GM19463 (cell line): ENCODE measurements around the gene RSU1.

ENCODE experiments used
- ATAC-seq: cut with Tn5 transposase; IDR thresholded peaks from one replicate; pipeline ENCODE4 v1.9.1; 2021; ENCODE audit warnings: mild to moderate bottlenecking, moderate library complexity; ENCODE audit not compliant: unreplicated experiment

The RSU1 gene

DNA sequence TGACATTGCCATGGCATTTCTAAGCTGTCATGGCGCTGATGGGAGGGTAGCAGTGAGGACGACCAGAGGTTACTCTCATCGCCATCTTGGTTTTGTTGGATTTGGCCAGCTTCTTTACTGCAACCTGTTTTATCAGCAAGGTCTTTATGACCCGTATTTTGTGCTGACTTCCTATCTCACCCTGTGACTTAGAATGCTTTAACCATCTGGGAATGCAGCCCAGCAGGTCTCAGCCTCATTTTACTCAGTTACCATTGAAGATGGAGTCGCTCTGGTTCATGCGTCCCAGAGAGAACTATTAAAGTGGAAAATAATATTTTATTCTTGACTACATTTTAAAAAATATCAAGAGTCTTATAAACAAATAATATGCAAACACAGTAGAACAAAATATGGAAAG, 131.7 kb downstream of the RSU1 start:
- no peak for ATAC-seq

DNA sequence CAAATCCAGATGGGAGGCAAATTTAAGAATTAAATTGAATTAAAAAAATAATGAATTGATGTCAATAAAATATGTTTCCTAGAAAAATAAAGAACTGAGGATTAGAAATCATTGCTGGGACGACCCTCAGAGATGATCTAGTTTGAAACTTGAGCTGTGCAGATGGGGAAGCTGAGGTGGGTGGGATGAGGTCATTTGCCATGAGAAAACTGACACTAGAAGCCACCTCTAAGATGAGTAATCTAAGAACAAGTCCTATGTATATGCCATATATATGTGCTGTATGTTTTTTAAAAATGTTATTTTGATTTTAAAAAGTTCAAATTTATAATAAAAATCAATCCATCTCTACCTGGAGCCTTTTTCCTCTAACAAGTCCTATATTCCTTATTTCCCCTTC, 135.7 kb downstream of the RSU1 start:
- ATAC-seq, result no peak

DNA sequence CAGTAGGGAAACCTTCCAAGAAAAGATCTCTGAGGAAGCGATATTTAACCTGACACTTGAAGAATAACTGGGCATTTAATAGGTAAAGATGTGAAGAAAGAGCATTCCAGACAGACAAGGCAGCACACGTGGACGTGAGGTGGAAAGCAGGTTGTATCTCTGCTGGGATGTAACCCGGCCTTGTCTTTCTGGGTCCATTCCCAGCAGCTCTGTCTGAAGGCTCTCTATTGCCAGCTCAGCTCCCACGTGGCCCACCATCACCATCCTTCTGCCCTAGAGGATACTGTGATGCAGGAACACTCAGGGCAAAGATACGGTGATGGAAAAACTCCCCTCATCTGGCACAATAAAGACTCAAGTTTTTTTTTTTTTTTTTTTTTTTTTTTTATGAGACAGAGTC, 137.7 kb downstream of the RSU1 start:
- no peak for ATAC-seq

DNA sequence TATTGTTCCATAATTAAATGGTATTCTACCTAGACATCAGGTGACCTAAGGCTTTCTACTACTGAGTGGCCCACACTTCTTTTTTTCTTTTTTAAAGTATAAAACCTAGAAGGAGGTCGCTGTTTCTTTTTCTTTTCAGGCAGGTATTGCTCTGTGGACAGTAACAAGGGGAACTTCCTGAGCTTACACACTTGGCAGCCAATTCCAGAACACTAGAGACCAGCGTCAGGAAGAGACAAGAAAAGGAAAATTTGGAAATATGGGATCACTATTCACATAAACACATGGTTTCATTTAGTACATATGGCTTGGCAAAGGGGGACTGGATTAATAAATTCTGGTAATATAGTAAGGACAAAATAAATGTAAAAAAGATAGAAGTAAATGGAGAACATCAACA, 141.9 kb downstream of the RSU1 start:
- no peak for ATAC-seq

DNA sequence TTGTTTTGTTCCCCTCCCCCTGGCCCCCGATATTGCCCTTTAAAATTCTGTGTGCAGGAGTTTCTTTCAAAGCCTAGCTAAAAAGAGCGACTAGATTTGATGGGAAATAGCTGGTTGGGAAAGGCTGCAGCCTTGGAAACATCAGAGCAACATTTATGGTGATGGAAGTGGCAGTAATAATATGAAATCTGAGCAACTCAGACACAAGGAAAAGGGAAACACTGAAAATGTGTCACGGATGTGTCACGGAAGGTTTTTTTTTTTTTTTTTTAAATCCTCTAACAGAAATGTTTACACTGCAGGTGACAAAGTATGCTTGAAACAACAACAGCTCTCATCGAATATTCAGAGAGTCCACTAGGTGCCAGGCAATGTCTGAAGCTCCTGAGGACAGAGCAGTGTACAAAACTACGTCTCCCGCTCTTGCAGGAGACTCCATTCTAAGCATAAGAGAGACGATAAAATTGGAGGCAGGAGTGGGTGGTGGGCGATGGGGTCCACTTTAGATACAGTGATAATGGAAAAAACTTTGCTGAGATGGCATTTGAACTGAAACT, 143.0 kb downstream of the RSU1 start:
- ATAC-seq, result no peak

DNA sequence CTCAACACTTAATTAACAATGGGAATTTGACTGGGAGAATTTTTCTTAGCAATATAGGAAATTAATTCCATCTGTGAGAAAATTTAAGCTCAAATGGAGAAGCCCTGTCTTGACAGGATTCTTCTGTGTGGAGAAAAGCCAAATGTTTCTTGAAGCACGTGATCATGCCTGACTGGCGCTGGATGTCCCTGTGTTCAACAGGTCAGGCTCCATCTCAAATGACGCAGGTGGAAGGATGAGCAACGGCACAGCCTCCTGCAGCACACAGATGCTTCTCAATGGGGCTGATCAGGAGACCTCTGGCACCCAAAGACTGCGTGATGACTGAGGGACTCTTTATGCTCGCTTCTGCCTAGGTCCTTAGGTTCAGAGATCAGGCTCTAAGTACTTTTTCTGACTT, 143.8 kb downstream of the RSU1 start:
- no peak for ATAC-seq

DNA sequence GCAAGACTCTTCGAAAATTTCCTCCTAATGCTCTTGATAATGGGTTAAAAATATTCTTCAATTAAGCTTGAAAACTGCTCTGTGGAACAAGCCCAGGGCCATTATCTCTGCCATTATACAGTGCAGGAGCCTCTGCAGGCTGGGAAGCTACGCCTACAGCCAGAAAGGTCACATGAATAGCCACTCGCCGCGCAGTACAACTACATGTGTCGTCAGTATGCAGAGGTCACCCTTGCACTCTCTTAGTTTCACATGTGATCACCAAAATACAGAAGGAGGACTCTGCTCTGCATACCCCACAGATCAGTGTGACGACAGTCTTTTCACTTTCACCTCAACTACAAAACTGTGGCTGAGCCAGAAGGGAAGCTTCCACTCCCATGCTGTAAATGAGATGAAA, 153.8 kb downstream of the RSU1 start:
- no peak for ATAC-seq

DNA sequence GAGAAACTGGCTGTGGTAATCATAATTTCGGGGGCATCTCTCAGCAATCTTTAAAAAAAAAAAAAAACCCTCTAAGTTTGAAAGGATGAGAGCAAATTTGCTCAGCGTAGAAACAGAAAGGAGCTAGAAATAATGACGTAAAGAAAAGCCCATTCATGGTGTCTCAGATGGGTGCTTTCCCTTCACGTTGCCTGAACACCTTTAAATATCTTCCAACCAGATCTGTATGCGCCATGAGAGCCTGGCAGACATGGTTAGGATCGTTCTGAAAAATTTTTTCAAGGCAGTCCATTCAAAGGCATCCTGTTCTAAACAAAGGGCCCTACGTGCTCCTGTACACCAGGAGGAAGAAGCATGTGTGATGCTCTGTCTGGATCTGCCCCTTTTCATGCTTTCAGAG, 154.3 kb downstream of the RSU1 start:
- no peak for ATAC-seq

DNA sequence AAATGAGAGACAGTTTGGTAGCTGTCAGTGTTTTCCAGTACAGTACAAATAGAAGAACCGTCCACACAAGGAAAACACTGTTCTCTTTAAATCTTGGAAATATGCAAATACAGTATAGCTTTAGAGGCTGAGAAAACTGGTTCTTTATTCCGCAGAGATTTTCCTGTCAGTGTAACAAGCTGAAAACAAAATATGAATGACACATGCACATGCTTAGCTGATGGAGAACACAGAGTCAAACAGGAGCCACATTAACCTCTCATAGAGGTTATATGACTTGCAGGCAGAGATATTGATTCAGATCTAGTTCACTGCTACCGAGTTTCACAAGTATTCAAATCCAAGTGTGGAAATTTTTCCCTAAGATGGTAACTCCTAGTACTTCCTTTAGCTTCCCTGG, 160.3 kb downstream of the RSU1 start:
- ATAC-seq, result no peak

DNA sequence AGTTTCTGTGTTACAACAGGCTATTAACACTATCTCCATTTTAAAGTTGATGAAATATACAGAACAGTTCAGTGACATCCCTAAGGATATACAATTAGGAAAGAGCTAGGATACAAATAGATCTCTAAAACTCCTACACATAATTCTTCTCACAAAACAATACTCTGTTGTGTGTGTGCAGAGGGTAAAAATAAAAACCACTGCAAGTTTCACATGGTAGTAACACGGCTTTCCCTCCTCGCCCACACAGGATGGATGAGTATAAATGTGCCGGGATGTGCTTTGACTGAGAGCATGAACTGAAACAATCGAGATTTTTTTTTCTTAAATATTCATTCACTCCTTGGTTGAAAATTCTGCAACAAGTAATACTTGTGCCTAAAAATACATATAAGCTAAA, 164.0 kb downstream of the RSU1 start:
- ATAC-seq, result peak; percentile 79

DNA sequence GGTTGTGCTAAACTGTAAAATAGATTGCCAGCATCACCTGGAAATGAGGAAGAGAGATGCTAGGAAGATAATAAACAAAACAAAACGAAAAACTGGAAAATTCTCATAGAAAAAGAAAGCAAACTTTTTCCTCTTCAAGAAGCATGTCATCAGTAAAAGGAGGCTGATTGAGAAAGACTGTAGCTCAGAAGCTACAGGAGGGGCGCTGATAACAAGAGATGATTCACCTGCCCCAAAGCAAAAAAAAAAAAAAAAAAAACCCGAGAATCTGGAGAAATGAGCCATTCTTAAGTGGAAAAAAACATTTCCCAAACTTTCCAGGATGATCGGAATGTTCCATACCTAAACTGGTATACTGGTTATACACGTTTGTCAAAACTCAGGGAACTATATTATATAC, 165.1 kb downstream of the RSU1 start:
- ATAC-seq, result no peak

DNA sequence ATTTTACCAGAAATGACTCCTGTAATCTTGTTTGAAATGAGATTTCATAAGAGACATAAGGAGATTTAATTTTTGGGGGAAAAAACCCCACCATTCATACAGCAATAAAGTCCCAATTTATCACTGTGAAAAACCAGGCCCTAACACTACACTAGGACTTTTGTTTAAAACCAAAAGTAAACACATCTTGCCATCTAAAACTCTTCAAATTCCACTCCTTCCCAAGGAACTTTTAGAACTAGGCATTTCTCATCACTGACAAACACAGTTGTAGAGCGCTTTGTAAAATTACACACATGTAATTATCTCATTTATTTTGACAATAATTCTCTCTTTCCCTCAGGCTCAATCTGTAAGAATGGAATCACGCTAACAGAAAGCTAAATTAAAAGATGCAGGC, 167.5 kb downstream of the RSU1 start:
- no peak for ATAC-seq

DNA sequence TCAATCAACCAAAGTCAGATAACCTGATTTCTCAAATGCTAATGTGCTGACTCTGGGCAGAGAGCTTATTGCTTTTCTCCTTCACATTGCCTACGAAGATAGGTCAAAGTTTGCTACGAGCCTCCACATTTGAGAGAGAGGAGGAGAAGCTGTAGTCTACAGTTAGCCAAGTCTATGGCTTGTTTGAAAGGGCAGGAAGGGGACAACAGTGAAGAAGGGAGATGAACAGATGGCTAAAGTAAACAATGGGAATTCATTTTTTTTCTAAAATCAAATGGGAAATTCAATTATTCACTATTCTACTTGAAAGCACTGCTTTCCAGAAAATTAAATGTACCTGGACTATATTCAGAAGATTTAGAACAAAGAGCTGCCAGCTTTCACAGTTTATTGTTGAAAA, 168.9 kb downstream of the RSU1 start:
- no peak for ATAC-seq

DNA sequence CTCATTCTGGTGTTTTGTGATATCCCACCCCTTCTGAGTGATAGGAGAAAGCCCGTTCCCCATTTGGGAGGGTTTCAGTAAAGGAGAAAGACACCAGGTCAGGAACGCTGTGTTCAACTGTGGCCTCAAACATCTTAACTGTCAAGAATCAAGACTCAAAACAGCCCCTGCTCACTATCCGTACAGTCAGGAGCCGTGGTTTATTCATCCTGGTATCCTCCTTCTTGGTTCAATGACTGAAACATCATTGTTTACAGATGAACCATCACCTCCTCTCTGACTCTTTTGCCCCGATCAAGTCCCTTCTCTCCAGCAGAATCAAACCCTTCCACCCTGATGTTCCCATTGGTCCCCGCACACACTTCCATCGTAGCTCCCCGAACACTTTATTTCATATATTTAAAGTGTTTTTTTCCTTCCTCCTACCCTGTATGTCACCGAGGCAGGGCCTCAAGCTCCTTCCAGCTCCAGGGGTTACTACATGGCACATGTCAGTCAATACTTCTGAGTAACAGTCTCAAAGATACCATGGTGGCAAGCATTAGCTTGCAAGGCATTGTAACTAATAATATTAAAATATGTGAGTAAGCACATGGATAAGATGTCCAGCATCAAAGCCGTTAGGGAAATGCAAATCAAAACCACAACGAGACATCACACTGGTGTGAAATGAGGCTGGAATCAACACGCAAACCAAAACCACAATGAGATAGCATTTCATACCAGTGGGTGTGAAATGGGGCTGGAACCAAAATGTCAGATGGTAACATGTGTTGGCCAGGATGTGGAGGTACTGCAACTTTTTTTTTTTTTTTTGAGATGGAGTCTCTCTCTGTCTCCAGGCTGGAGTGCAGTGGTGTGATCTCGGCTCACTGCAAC, 170.8 kb downstream of the RSU1 start:
- ATAC-seq, result no peak

DNA sequence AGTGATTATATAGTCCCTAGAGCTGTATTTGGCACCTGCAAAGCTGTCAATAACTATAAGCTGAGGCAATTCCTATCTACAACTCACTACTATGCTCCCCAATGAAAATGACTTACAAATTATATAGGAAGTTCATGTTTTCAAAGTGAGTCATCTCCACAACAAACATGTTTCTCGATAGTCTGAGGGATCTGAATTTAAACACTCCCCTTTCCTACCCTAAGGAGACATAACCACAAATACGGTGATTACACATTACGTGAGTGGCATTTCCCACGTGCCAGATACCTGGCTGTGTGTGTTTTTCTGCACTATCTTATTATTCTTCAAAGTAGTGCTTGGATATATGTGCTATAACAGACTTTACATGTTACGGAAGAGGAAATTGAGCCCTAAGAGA, 173.1 kb downstream of the RSU1 start:
- no peak for ATAC-seq

DNA sequence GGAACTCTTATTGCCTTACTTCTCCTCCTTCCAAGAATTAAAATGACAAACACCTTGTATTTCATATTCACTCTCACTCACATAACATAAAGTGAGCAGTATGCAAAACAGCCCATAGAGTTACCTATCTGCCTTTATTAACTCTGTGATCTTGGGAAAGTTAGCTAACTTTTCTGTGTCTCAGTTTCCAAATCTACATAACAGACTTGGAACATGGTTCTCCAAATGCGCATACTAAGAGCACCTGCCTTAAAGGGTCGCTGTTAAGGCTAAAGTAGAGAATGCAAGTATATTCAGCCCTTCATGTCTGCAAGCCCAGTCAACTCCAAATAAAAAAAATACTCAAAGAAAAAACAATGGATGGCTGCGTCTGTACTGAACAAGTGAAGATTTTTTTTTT, 173.7 kb downstream of the RSU1 start:
- no peak for ATAC-seq

DNA sequence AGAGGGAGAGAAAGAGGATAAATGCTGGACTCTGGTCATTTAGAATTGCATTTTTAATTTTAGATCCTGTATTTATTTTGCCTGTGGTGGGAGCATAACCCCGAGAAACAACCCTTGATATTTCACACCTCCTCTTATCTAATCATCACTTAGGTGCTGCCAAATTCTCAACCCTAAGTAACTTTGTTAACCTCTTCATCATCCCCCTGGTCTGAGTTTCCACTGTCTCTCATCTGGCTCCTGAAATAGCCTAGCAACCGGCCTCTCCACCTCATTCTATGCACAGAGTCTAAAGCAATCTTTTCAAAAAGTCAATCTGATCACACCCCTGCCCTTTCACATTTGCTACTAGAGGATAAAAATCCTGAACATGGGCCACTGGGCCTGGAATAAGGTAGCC, 177.1 kb downstream of the RSU1 start:
- ATAC-seq, result no peak

DNA sequence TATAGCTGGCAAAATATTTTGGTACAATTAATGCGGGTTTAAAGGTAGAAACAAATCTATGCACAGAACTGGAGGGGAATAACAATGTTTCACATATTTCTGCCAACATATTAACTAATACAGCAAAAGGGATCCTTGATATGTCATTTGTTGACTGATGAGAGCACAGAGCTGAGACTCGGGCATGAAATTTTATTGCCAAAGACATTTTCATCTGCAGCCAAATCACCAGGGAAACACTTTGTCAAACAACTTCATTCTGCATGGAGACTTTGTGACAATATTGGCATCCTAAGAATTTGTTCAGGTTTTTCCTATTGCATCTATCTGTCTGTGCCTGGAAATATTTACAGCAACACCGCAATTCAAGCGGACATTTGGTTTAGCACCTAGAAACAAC, 177.8 kb downstream of the RSU1 start:
- ATAC-seq, result no peak

DNA sequence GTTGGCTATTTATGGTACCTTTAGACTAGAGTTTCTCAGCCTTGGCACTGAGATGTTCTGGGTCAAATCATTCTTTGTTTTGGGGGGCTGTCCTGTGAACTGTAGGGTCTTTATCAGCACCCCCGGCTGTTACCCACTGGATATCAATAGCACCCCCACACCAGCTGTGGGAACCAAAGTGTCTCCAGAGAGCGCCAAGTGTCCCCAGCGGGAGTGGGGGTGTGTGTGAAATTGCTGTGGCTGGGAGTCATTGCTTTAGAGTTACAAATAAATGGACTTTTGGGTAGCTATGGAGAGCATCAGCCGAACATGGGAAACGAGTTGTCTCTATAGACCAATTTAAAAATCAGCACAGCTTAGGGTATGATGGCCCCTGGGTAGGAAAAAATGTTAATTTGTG, 184.2 kb downstream of the RSU1 start:
- no peak for ATAC-seq

DNA sequence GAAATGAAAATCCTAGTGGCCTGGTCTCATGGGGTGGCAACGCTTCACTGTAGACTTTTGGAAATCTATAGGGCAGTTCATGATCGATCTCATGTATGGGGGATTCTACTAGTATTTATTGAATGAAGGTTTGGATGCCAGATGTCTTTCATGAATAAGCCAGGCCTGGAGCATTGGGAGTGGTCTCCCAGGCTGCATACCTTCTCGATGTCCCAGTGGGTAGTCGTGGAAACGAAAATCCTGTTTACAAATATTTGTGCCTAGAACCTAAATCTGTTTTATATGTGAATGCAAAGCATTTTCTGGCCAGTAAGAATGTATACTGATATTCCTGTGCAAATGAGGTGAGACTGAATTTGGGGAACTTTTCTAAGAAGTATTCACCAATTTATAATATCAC, 190.5 kb downstream of the RSU1 start:
- no peak for ATAC-seq

DNA sequence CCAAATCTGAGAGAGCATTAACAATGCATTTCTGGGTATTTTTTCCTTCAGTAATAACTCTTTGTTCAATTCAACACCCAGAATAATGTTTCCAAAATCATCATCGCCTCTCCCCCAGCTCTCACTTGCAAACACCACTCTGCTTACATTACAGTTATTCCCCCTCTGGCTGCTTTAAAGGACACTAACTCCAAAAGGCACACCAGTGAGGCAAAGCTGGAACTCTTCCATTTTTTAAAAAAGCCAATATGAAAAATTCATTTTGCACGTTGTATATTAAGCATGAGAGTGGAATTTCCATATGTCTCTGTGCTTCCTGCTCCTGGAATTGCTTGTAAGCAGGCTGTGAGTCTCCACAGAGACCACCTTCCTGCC, 204.3 kb downstream of the RSU1 start:
- no peak for ATAC-seq

DNA sequence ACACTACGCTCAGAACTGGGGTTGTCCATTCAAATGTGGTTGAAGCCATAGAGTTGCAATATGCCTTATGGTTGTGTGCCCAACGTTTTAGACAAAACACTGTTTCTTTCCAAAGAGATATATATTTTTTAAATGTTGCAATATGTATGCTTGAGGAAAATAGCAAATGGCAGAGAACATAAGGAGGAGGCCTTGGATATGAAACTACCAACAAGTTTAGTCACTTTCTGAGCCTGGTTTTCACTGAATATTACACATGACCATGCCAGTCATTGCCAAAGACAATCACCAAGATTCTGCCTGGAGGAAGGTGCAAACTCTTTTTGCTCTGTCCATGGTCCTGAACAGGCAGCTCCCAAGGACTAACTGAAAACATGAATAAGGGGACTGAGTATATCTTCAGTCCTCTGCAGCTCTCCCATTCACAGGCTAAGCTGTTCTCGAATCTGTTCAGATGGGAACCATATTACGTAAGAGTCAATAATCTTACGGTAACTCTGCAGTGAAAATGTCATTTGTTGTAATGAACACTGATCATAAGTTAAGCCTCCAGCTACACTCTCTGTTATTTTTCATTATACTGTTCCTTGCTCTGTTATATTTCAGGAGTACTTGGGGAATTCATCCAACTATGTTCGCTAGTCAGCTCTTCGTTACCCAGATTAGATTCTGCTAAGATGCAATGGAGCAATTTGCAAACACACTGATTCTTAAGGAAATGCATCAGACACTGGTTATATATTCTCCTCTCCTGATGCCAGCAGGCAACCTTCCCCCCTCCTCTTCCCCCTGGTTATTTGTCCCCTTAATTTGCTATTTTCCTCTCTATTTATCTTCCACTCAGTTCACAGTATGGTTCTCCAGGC, 204.9 kb downstream of the RSU1 start:
- ATAC-seq, result no peak
